GM10266 (cell line): ENCODE measurements around the gene TMCO6.
"Not testable (repeated sequence)": the region's sequence is repeated elsewhere in the genome, so short reads cannot be mapped to it uniquely, and the experiment has no call there.

Source experiments
- DNase-seq: peaks from one replicate; pipeline ENCODE4 v3.0.0; 2012; ENCODE audit errors: extremely low spot score
- CTCF ChIP-seq: IDR thresholded peaks from 2 replicates; pipeline ENCODE4 v1.5.1; 2012; ENCODE audit warnings: mild to moderate bottlenecking, low read depth; ENCODE audit not compliant: control insufficient read depth, insufficient read depth; ENCODE audit errors: missing control alignments

The TMCO6 gene

GRCh38 chr5:140598836-140599235 is 40.4 kb upstream of the TMCO6 start:
- TF ChIP-seq CTCF, result no peak
- no peak for DNase-seq

- no peak for DNase-seq
- TF ChIP-seq CTCF, result no peak
Measured at GRCh38 chr5:140600096-140600495, 39.2 kb upstream of the TMCO6 start.

- DNase-seq, result no peak
- no peak for TF ChIP-seq CTCF
Measured at GRCh38 chr5:140602147-140602546, 37.1 kb upstream of the TMCO6 start.

- DNase-seq, result not testable (repeated sequence)
Measured at GRCh38 chr5:140603446-140603698, 35.9 kb upstream of the TMCO6 start.

- no peak for DNase-seq
- TF ChIP-seq CTCF, result no peak
Measured at GRCh38 chr5:140603734-140604133, 35.5 kb upstream of the TMCO6 start.

GRCh38 chr5:140605879-140606278 is 33.4 kb upstream of the TMCO6 start:
- no peak for TF ChIP-seq CTCF
- no peak for DNase-seq

GRCh38 chr5:140607031-140607430 is 32.2 kb upstream of the TMCO6 start:
- no peak for DNase-seq
- TF ChIP-seq CTCF, result no peak

GRCh38 chr5:140608722-140609121 is 30.5 kb upstream of the TMCO6 start:
- DNase-seq, result no peak
- TF ChIP-seq CTCF, result no peak
